HTERT RPE-1 (cell line): ENCODE results near the gene LYRM2.

Experiments
- in situ Hi-C: fragments of 300-500 bp; cut with MboI; formaldehyde crosslinking; loops from 4 replicates; pipeline ENCODE4 v1.14.3; 2020; ENCODE audit warnings: low sequenced_read_pairs

The LYRM2 gene

GRCh38 chr6:89596484-89596883, 42.1 kb downstream of the LYRM2 start:
- in situ Hi-C loops, result no loop called here

- in situ Hi-C loops, result no loop called here
These were observed 42.5 kb downstream of the LYRM2 start for GRCh38 chr6:89596056-89596455.

GRCh38 chr6:89591745-89592144, 46.8 kb downstream of the LYRM2 start:
- in situ Hi-C loops, result no loop called here

- in situ Hi-C loops, result no loop called here
These were observed 48.4 kb downstream of the LYRM2 start for GRCh38 chr6:89590133-89590532.

- in situ Hi-C loops, result no loop called here
These were observed 49.1 kb downstream of the LYRM2 start for GRCh38 chr6:89589297-89590025.

GRCh38 chr6:89585154-89585553, 53.4 kb downstream of the LYRM2 start:
- in situ Hi-C loops, result no loop called here

- in situ Hi-C loops, result no loop called here
These were observed 54.0 kb downstream of the LYRM2 start for GRCh38 chr6:89584539-89584938.

- in situ Hi-C loops, result no loop called here
These were observed 55.0 kb downstream of the LYRM2 start for GRCh38 chr6:89583559-89583958.

- in situ Hi-C loops, result no loop called here
These were observed 55.8 kb downstream of the LYRM2 start for GRCh38 chr6:89582669-89583325.

GRCh38 chr6:89581689-89582088, 56.9 kb downstream of the LYRM2 start:
- in situ Hi-C loops, result no loop called here

- in situ Hi-C loops, result no loop called here
These were observed 57.4 kb downstream of the LYRM2 start for GRCh38 chr6:89580997-89581666.

- in situ Hi-C loops, result no loop called here
These were observed 63.0 kb downstream of the LYRM2 start for GRCh38 chr6:89575562-89575960.

GRCh38 chr6:89574910-89575561, 63.5 kb downstream of the LYRM2 start:
- in situ Hi-C loops, result no loop called here

- in situ Hi-C loops, result no loop called here
These were observed 70.7 kb downstream of the LYRM2 start for GRCh38 chr6:89567630-89568390.

GRCh38 chr6:89566930-89567629, 71.5 kb downstream of the LYRM2 start:
- in situ Hi-C loops, result no loop called here

GRCh38 chr6:89566008-89566800, 72.3 kb downstream of the LYRM2 start:
- in situ Hi-C loops, result no loop called here

- in situ Hi-C loops, result no loop called here
These were observed 73.7 kb downstream of the LYRM2 start for GRCh38 chr6:89564752-89565427.

- in situ Hi-C loops, result no loop called here
These were observed 74.7 kb downstream of the LYRM2 start for GRCh38 chr6:89563866-89564265.
